H1 (cell line): ENCODE measurements around the gene ZNF423. TPM values are rescaled to one million over a fixed set of nuclear protein-coding genes. Genes with fewer than 3 reads are reported as not detected.

Experiments used
- RBBP5 ChIP-seq: IDR thresholded peaks from 2 replicates; pipeline ENCODE4 v1.7.1; 2012; ENCODE audit warnings: low read depth, mild to moderate bottlenecking, inconsistent platforms, low read length, moderate library complexity, borderline replicate concordance
- SAP30 ChIP-seq: fragments of 300-600 bp; sonication (generic); IDR thresholded peaks from 2 replicates; pipeline ENCODE4 v1.7.1; 2012; ENCODE audit warnings: low read length, moderate library complexity, mild to moderate bottlenecking, inconsistent platforms; ENCODE audit not compliant: insufficient read depth, insufficient replicate concordance
- TAF1 ChIP-seq: IDR thresholded peaks from 2 replicates; pipeline ENCODE4 v1.6.1; 2011; ENCODE audit warnings: mild to moderate bottlenecking, low read depth, low read length
- polyA plus RNA-seq, 7 experiments: library from polyadenylated mRNA; depleted of rRNA in 3 of 7; stranded (reverse) in 5 of 7; unstranded in 2 of 7; fragments of >200 nt in 5 of 7; fragments of 200-250 nt in 2 of 7; gene quantifications; 1 replicate in 5 of 7; 2 replicates in 1 of 7; 4 replicates in 1 of 7; pipeline versions ENCODE4 v1.2.1 to v1.2.3, GENCODE V29; 2011 to 2013; ENCODE audit warnings: missing spikeins in 2 of 7, mixed read lengths in 2 of 7
- total RNA-seq: library from RNA; stranded (reverse); fragmentation: NEBNext Ultra II Directional; extraction: Animal tissue kit (Norgen Biotek cat#: 25700); gene quantifications from 2 replicates; pipeline ENCODE4 v1.2.1, GENCODE V29; 2021

ZNF423 gene
- total and polyA plus RNA-seq, 2 of the 8 experiments (the other 6 are each of a cell fraction or from before 2014, with no cell fraction given) = 38.2 to 52.3 TPM

DNA sequence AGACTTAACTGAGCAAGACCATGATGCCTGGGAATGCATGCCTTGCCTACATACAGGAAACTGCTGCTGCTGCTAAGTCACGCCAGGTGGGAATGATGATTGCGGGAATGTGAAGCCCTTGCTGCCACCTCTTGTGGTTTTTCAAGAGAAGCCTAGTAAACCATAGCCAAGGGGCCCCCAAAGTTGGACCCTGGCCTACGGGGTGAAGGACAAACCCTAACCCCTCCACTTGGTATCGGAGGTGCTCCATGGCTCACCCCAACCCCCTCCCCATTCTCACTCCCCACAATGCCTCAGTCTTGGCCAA lies 233.9 kb downstream of the ZNF423 start (continued):
- no peak for TF ChIP-seq TAF1
- no peak for TF ChIP-seq RBBP5
- no peak for TF ChIP-seq SAP30
